ENCODE measurements around the gene SMG6. TPM values are rescaled to one million over a fixed set of nuclear protein-coding genes. Genes with fewer than 3 reads are reported as not detected.

Gene SMG6
- total and polyA plus RNA-seq, 8 donors = 17.0 to 102 (median 24.4) TPM

GRCh38 chr17:2238432-2239169, 65.0 kb downstream of the SMG6 start:
- Histone ChIP-seq H3K27ac (peak overlapping the region in 4 of 5 donors; percentile 66 to 82 (median 78)), H3K4me3 (no peak overlapping the region), H3K4me1 (peaks cover 13 to 44% (median 23%) of the 10 kb centered on the region in 4 donors), H3K27me3 (no peaks in the 10 kb centered on the region), H3K36me3 (peaks cover 11 to 38% (median 35%) of the 10 kb centered on the region in 4 donors), H3K9me3 (no peaks in the 10 kb centered on the region)
- intact Hi-C loops (cut with DNase I; ENCODE audit: low total_unique reads) = no loop called here
- TF ChIP-seq EP300 (IDR thresholded peaks at IDR 0.05) (no peak), POLR2AphosphoS5 (IDR thresholded peaks at IDR 0.05) (no peak), CTCF (IDR thresholded peaks at IDR 0.05) (no peak), POLR2A (IDR thresholded peaks at IDR 0.05) (no peak)
- DNase-seq = peak in 1 of 2 donors; percentile 75
- WGBS, 5 donors = 54 to 76% (median 72%) methylated on average over 15 of the region's 15 CpGs

GRCh38 chr17:2237950-2238349, 65.6 kb downstream of the SMG6 start:
- 42 to 81% (median 69%) methylated on average over 3 of the region's 3 CpGs for WGBS, 5 donors

GRCh38 chr17:2237521-2237921, 66.1 kb downstream of the SMG6 start:
- Histone ChIP-seq H3K27ac (peak overlapping the region; percentile 22 to 82 (median 78)), H3K4me1 (peaks cover 16 to 55% (median 32%) of the 10 kb centered on the region in 4 donors), H3K27me3 (no peaks in the 10 kb centered on the region), H3K36me3 (peaks cover 6 to 38% (median 30%) of the 10 kb centered on the region in 4 donors), H3K4me3 (no peak overlapping the region), H3K9me3 (no peaks in the 10 kb centered on the region)
- intact Hi-C loops (cut with DNase I; ENCODE audit: low total_unique reads) = no loop called here
- WGBS, 5 donors = 49 to 59% (median 52%) methylated on average over 5 of the region's 5 CpGs
- peak in 1 of 2 donors; percentile 64 for DNase-seq
- TF ChIP-seq CTCF (IDR thresholded peaks at IDR 0.05) (no peak), EP300 (IDR thresholded peaks at IDR 0.05) (no peak), POLR2A (IDR thresholded peaks at IDR 0.05) (no peak), POLR2AphosphoS5 (IDR thresholded peaks at IDR 0.05) (no peak)

More at GRCh38 chr17:2237950-2238349, 65.6 kb downstream of the SMG6 start:
- no peaks in the 10 kb centered on the region for H3K27me3 ChIP-seq
- no peak overlapping the region for H3K4me3 ChIP-seq
- peak overlapping the region in 4 of 5 donors; percentile 66 to 82 (median 78) for H3K27ac ChIP-seq
- H3K9me3 ChIP-seq = no peaks in the 10 kb centered on the region
- DNase-seq = no peak
- H3K4me1 ChIP-seq = peaks cover 13 to 51% (median 28%) of the 10 kb centered on the region in 4 donors
- intact Hi-C loops (cut with DNase I; ENCODE audit: low total_unique reads) = no loop called here
- TF ChIP-seq POLR2A (IDR thresholded peaks at IDR 0.05) = no peak
- no peak for TF ChIP-seq POLR2AphosphoS5 (IDR thresholded peaks at IDR 0.05)
- TF ChIP-seq CTCF (IDR thresholded peaks at IDR 0.05) = no peak
- peaks cover 11 to 38% (median 31%) of the 10 kb centered on the region in 4 donors for H3K36me3 ChIP-seq

GRCh38 chr17:2235792-2236366, 67.7 kb downstream of the SMG6 start:
- H3K4me3 ChIP-seq = no peak overlapping the region
- DNase-seq = peak in 1 of 2 donors; percentile 76
- no peaks in the 10 kb centered on the region for H3K27me3 ChIP-seq
- H3K27ac ChIP-seq = peak overlapping the region in 4 of 5 donors; percentile 66 to 82 (median 78)
- peak in 1 of 7 experiments; percentile 7 for TF ChIP-seq CTCF (IDR thresholded peaks at IDR 0.05)
- TF ChIP-seq POLR2AphosphoS5 (IDR thresholded peaks at IDR 0.05) = no peak
- TF ChIP-seq EP300 (IDR thresholded peaks at IDR 0.05) = no peak
- no peak for TF ChIP-seq POLR2A (IDR thresholded peaks at IDR 0.05)
- H3K36me3 ChIP-seq = peaks cover 6 to 42% (median 31%) of the 10 kb centered on the region in 4 donors
- peaks cover 26 to 70% (median 47%) of the 10 kb centered on the region in 4 donors for H3K4me1 ChIP-seq
- intact Hi-C loops (cut with DNase I; ENCODE audit: low total_unique reads) = no loop called here
- H3K9me3 ChIP-seq = no peaks in the 10 kb centered on the region
- WGBS, 5 donors = 49 to 89% (median 72%) methylated on average over 6 of the region's 6 CpGs
